Vagina (tissue), 2 donors: ENCODE data around the gene MAPK1. TPM values are rescaled to one million over a fixed set of nuclear protein-coding genes. Genes with fewer than 3 reads are reported as not detected.
"Not testable (repeated sequence)": the region's sequence is repeated elsewhere in the genome, so short reads cannot be mapped to it uniquely, and the experiment has no call there.

Source experiments
- DNase-seq, 2 donors: peaks; one replicate each; pipeline ENCODE4 v3.0.0-alpha.2; 2017; ENCODE audit errors: extremely low spot score in 2 of 2
- H3K27ac ChIP-seq: fragments of 200-600 bp; sonication (generic); one replicate; pipeline ENCODE4 v1.5.1; 2019
- H3K27me3 ChIP-seq: fragments of 200-600 bp; sonication (generic); one replicate; pipeline ENCODE4 v1.5.1; 2019
- H3K36me3 ChIP-seq, 2 donors: fragments of 200-600 bp; sonication (generic); one replicate each; pipeline ENCODE4 v1.5.1; 2017 to 2019
- H3K4me1 ChIP-seq: fragments of 200-600 bp; sonication (generic); one replicate; pipeline ENCODE4 v1.5.1; 2019
- H3K4me3 ChIP-seq, 2 donors: fragments of 200-600 bp; sonication (generic); 1 replicate in 1 of 2; 2 replicates in 1 of 2; pipeline ENCODE4 v1.5.1; 2016 to 2019
- H3K9me3 ChIP-seq: fragments of 200-600 bp; sonication (generic); one replicate; pipeline ENCODE4 v1.5.1; 2019
- CTCF ChIP-seq, 3 experiments: fragments of 450-650 bp in 2 of 3; fragments of 200-600 bp in 1 of 3; sonication (generic) in 1 of 3; IDR thresholded peaks; one replicate each; pipeline ENCODE4 v1.5.1; 2017 to 2019; ENCODE audit warnings: antibody characterized with exemption in 3 of 3, mild to moderate bottlenecking in 2 of 3, moderate library complexity in 2 of 3
- POLR2A ChIP-seq, 2 donors: fragments of 450-650 bp; IDR thresholded peaks; one replicate each; pipeline ENCODE4 v1.6.1; 2017; ENCODE audit warnings: antibody characterized with exemption in 2 of 2, mild to moderate bottlenecking in 2 of 2, moderate library complexity in 2 of 2
- POLR2AphosphoS5 ChIP-seq, 2 donors: sonication (generic); formaldehyde crosslinking; IDR thresholded peaks; one replicate each; pipeline ENCODE4 v1.9.0; 2017; ENCODE audit warnings: antibody characterized with exemption in 2 of 2, mild to moderate bottlenecking in 2 of 2, low read depth in 1 of 2; ENCODE audit not compliant: insufficient read depth in 1 of 2
- intact Hi-C: fragments of 100-400 bp; cut with DNase I; formaldehyde crosslinking; loops from one replicate; pipeline ENCODE4 v1.15.1; 2023
- total RNA-seq: library from RNA; depleted of rRNA; stranded (reverse); fragments of >200 nt; gene quantifications from one replicate; pipeline ENCODE4 v1.2.3, GENCODE V29; 2016

The MAPK1 gene
- total RNA-seq, 1 donor from 2014 or later: 44.9 TPM

GRCh38 chr22:21819183-21819770 lies 48.2 kb downstream of the MAPK1 start:
- H3K27me3 ChIP-seq: no peaks in the 10 kb centered on the region
- H3K27ac ChIP-seq: no peak overlapping the region
- H3K9me3 ChIP-seq: no peaks in the 10 kb centered on the region
- H3K4me1 ChIP-seq: peaks cover 61% of the 10 kb centered on the region
- TF ChIP-seq POLR2AphosphoS5 (IDR thresholded peaks at IDR 0.05; ENCODE audit: insufficient read depth in 1 of 2, low read depth in 1 of 2) (no peak), POLR2A (IDR thresholded peaks at IDR 0.05) (no peak), CTCF (IDR thresholded peaks at IDR 0.05) (no peak)
- DNase-seq: no peak
- H3K36me3 ChIP-seq: no peaks in the 10 kb centered on the region
- H3K4me3 ChIP-seq: no peak overlapping the region
- intact Hi-C loops: no loop called here

GRCh38 chr22:21818487-21819182 lies 48.8 kb downstream of the MAPK1 start:
- Histone ChIP-seq H3K4me3 (no peak overlapping the region), H3K9me3 (no peaks in the 10 kb centered on the region), H3K27ac (no peak overlapping the region), H3K36me3 (no peaks in the 10 kb centered on the region), H3K4me1 (peaks cover 55% of the 10 kb centered on the region), H3K27me3 (no peaks in the 10 kb centered on the region)
- no peak for DNase-seq
- TF ChIP-seq POLR2A (IDR thresholded peaks at IDR 0.05): no peak
- no peak for TF ChIP-seq CTCF (IDR thresholded peaks at IDR 0.05)
- TF ChIP-seq POLR2AphosphoS5 (IDR thresholded peaks at IDR 0.05; ENCODE audit: insufficient read depth in 1 of 2, low read depth in 1 of 2): no peak
- intact Hi-C loops: no loop called here

GRCh38 chr22:21817497-21817853 lies 50.0 kb downstream of the MAPK1 start:
- intact Hi-C loops: not testable (repeated sequence)
- peaks cover 56% of the 10 kb centered on the region for H3K4me1 ChIP-seq

GRCh38 chr22:21816787-21817496 lies 50.5 kb downstream of the MAPK1 start:
- intact Hi-C loops: no loop called here
- no peak for DNase-seq
- H3K4me1 ChIP-seq: peaks cover 50% of the 10 kb centered on the region

More at GRCh38 chr22:21817497-21817853, 50.0 kb downstream of the MAPK1 start:
- not testable (repeated sequence) for H3K36me3 ChIP-seq, H3K27ac ChIP-seq, H3K27me3 ChIP-seq, H3K9me3 ChIP-seq, H3K4me3 ChIP-seq, DNase-seq

GRCh38 chr22:21816472-21816786 lies 51.0 kb downstream of the MAPK1 start:
- Histone ChIP-seq H3K4me1 (peaks cover 45% of the 10 kb centered on the region), H3K27me3 (no peaks in the 10 kb centered on the region), H3K9me3 (no peaks in the 10 kb centered on the region), H3K27ac (no peak overlapping the region), H3K36me3 (no peaks in the 10 kb centered on the region), H3K4me3 (no peak overlapping the region)
- DNase-seq: no peak
- TF ChIP-seq POLR2AphosphoS5 (IDR thresholded peaks at IDR 0.05; ENCODE audit: insufficient read depth in 1 of 2, low read depth in 1 of 2) (no peak), CTCF (IDR thresholded peaks at IDR 0.05) (no peak), POLR2A (IDR thresholded peaks at IDR 0.05) (no peak)
- intact Hi-C loops: no loop called here

More at GRCh38 chr22:21816787-21817496, 50.5 kb downstream of the MAPK1 start:
- TF ChIP-seq POLR2AphosphoS5 (IDR thresholded peaks at IDR 0.05; ENCODE audit: insufficient read depth in 1 of 2, low read depth in 1 of 2) (peak in 1 of 2 donors; percentile 25), CTCF (IDR thresholded peaks at IDR 0.05) (no peak)
- Histone ChIP-seq H3K4me3 (no peak overlapping the region), H3K27me3 (no peaks in the 10 kb centered on the region), H3K27ac (no peak overlapping the region), H3K9me3 (no peaks in the 10 kb centered on the region), H3K36me3 (no peaks in the 10 kb centered on the region)
